Endothelial cell of umbilical vein (primary cell): ENCODE measurements around the gene NRP2. TPM values are rescaled to one million over a fixed set of nuclear protein-coding genes. Genes with fewer than 3 reads are reported as not detected.

Experiments used
- BruUV-seq: library from RNA; stranded (reverse); fragments of 400-500 nt; replicated peaks from 2 replicates; lab custom pipeline; 2021; lab: Mats Ljungman, UMichigan
- CTCF ChIA-PET: fragments of 300-600, 350-600 bp; sonication (Branson Sonifier 250); formaldehyde crosslinking; loops from one replicate; lab custom pipeline; 2021; ENCODE audit warnings: antibody characterized with exemption, inconsistent platforms; lab: Charles Lee
- POLR2A ChIA-PET: fragments of 300-600, 350-600 bp; sonication (Branson Sonifier 250); formaldehyde crosslinking; loops from one replicate; lab custom pipeline; 2021; ENCODE audit warnings: antibody characterized with exemption, inconsistent platforms; lab: Charles Lee
- DNase-seq: peaks from one replicate; pipeline ENCODE4 v3.0.0-alpha.2; 2011; ENCODE audit warnings: low read depth, low spot score
- FAIRE-seq: peaks from 2 replicates; lab custom pipeline; 2011; peaks lifted over from hg19 to GRCh38; lab: Jason Lieb, UNC
- H2AFZ ChIP-seq: 2 replicates; pipeline ENCODE4 v1.6.0; 2012; ENCODE audit warnings: low read depth, low read length, control low read depth, inconsistent platforms
- H3K27ac ChIP-seq: 2 replicates; pipeline ENCODE4 v1.5.1; 2011; ENCODE audit warnings: low read depth, mild to moderate bottlenecking, control low read depth, low read length, moderate library complexity; ENCODE audit not compliant: insufficient read depth
- H3K27me3 ChIP-seq, 2 experiments: 2 replicates each; pipeline versions ENCODE4 v1.6.0 to v1.6.1; 2011; ENCODE audit warnings: low read length in 2 of 2, mixed read lengths in 1 of 2; ENCODE audit not compliant: control insufficient read depth in 2 of 2, insufficient read depth in 2 of 2
- H3K36me3 ChIP-seq, 2 experiments: 2 replicates in 1 of 2; 3 replicates in 1 of 2; pipeline ENCODE4 v1.5.1; 2011; ENCODE audit warnings: low read length in 2 of 2, mild to moderate bottlenecking in 1 of 2, moderate library complexity in 1 of 2; ENCODE audit not compliant: control insufficient read depth in 2 of 2, insufficient read depth in 2 of 2; ENCODE audit errors: extremely low read depth in 1 of 2
- H3K4me1 ChIP-seq: 3 replicates; pipeline ENCODE4 v1.5.1; 2011; ENCODE audit warnings: mild to moderate bottlenecking, low read length; ENCODE audit not compliant: control insufficient read depth, insufficient read depth; ENCODE audit errors: extremely low read depth
- H3K4me2 ChIP-seq: 2 replicates; pipeline ENCODE4 v1.6.1; 2011; ENCODE audit warnings: low read length, control low read depth, mixed read lengths; ENCODE audit not compliant: insufficient read depth
- H3K4me3 ChIP-seq, 3 experiments: fragments of 200-600 bp in 1 of 3; sonication (generic), shearing (Covaris generic) in 1 of 3; replicated peaks in 1 of 3; 2 replicates each; pipeline ENCODE4 v1.5.1; 2011 to 2016; ENCODE audit warnings: control low read depth in 3 of 3, low read length in 3 of 3, mild to moderate bottlenecking in 2 of 3, inconsistent platforms in 1 of 3, low read depth in 1 of 3, moderate library complexity in 1 of 3; ENCODE audit not compliant: insufficient read depth in 1 of 3
- H3K79me2 ChIP-seq: 2 replicates; pipeline ENCODE4 v1.6.0; 2012; ENCODE audit warnings: low read length, inconsistent platforms; ENCODE audit not compliant: control insufficient read depth, insufficient read depth
- H3K9ac ChIP-seq: replicated peaks from 2 replicates; pipeline ENCODE3; 2011; ENCODE audit warnings: low read length, control low read depth; ENCODE audit not compliant: insufficient read depth; ENCODE audit errors: extremely low read depth
- H3K9me1 ChIP-seq: replicated peaks from 3 replicates; pipeline ENCODE4 v1.6.0; 2011; ENCODE audit warnings: mild to moderate bottlenecking, low read length; ENCODE audit not compliant: control insufficient read depth, insufficient read depth; ENCODE audit errors: extremely low read depth
- H3K9me3 ChIP-seq: replicated peaks from 2 replicates; pipeline ENCODE4 v1.5.1; 2012; ENCODE audit warnings: low read length, inconsistent platforms; ENCODE audit not compliant: control insufficient read depth, insufficient read depth
- H4K20me1 ChIP-seq: replicated peaks from 2 replicates; pipeline ENCODE3; 2011; ENCODE audit warnings: mild to moderate bottlenecking, low read length; ENCODE audit not compliant: control insufficient read depth, insufficient read depth; ENCODE audit errors: extremely low read depth
- EZH2 ChIP-seq: IDR thresholded peaks from 2 replicates; pipeline ENCODE4 v1.6.1; 2012; ENCODE audit warnings: borderline replicate concordance, low read depth, mild to moderate bottlenecking, moderate library complexity, low read length, inconsistent platforms; ENCODE audit not compliant: severe bottlenecking
- FOS ChIP-seq: IDR thresholded peaks from 2 replicates; pipeline ENCODE4 v1.6.1; 2011; ENCODE audit warnings: mild to moderate bottlenecking, low read length, moderate library complexity, borderline replicate concordance; ENCODE audit not compliant: insufficient read depth
- GATA2 ChIP-seq: IDR thresholded peaks from 2 replicates; pipeline ENCODE4 v1.7.0; 2011; ENCODE audit warnings: low read depth, mild to moderate bottlenecking, moderate library complexity, mixed read lengths, low read length; ENCODE audit not compliant: insufficient read length, insufficient read depth
- JUN ChIP-seq: IDR thresholded peaks from 2 replicates; pipeline ENCODE4 v1.6.1; 2011; ENCODE audit warnings: borderline replicate concordance, low read depth; ENCODE audit not compliant: insufficient read length, insufficient read depth
- MYC ChIP-seq: IDR thresholded peaks from one replicate; pipeline ENCODE4 v1.6.1; 2011; ENCODE audit warnings: mild to moderate bottlenecking, low read depth, low read length
- POLR2A ChIP-seq: IDR thresholded peaks from 2 replicates; pipeline ENCODE4 v1.6.1; 2012; ENCODE audit warnings: low read depth, mild to moderate bottlenecking, control low read depth, low read length
- POLR2AphosphoS5 ChIP-seq: IDR thresholded peaks from 2 replicates; pipeline ENCODE4 v1.6.1; 2012; ENCODE audit warnings: low read depth, mild to moderate bottlenecking, control low read depth, low read length, moderate library complexity; ENCODE audit not compliant: insufficient read depth
- dilution Hi-C: fragments of 300-500 bp; cut with MboI; formaldehyde crosslinking; loops from one replicate; pipeline ENCODE4 v1.15.0; 2019; ENCODE audit warnings: low sequenced_read_pairs; ENCODE audit not compliant: extremely low pct_ligation_motif_present
- intact Hi-C: fragments of 100-400 bp; cut with micrococcal nuclease; formaldehyde crosslinking; loops from one replicate; pipeline ENCODE4 v1.10.0; 2022
- polyA plus RNA-seq, 4 experiments: library from polyadenylated mRNA; depleted of rRNA in 3 of 4; stranded (reverse) in 3 of 4; unstranded in 1 of 4; fragments of >200 nt; gene quantifications; 2 replicates each; pipeline versions ENCODE4 v1.2.1 to v1.2.3, GENCODE V29; 2011 to 2012; ENCODE audit warnings: missing spikeins in 1 of 4
- total RNA-seq: library from RNA; stranded (reverse); gene quantifications from 2 replicates; pipeline ENCODE4 v1.2.3, GENCODE V29; 2021
- TF ChIP-seq, protein P1 (sequence below), 2 donors: IDR thresholded peaks; 1 replicate in 1 of 2; 2 replicates in 1 of 2; pipeline ENCODE4 v1.5.1; 2011; ENCODE audit warnings: low read length in 2 of 2, mild to moderate bottlenecking in 2 of 2, moderate library complexity in 2 of 2, control low read depth in 1 of 2, inconsistent platforms in 1 of 2, low read depth in 1 of 2; ENCODE audit not compliant: insufficient read depth in 1 of 2; ENCODE audit errors: extremely low read depth in 1 of 2
- TF ChIP-seq, protein P2 (sequence below): IDR thresholded peaks from 2 replicates; pipeline ENCODE4 v1.6.1; 2011; ENCODE audit not compliant: insufficient read depth, insufficient read length

Gene NRP2
- total and polyA plus RNA-seq, 2 donors (not counting 3 experiments of a cell fraction or from before 2014, with no cell fraction given), result 160 to 240 TPM

DNA sequence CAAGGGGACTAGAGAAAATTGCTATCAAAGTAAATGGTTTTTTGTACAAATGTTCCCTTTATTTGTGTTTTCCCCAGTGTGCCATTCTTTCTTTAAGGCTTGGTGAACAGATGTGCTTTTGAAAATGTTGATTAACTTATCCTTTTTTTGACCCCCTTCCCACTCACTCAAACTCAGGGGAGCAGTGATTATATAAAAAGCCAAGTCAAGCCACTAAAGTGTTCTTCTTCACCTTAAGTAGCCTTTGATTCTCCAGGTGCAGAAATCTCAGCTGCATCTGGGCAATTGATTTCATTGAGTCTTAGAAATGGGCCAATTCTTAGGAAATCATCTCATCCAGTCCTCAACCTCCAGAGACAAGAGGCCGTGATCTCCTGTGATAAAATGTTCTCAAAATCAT lies 107.6 kb downstream of the NRP2 start:
- Histone ChIP-seq H3K9me3 (no peaks in the 10 kb centered on the region), H3K9me1 (no peaks in the 10 kb centered on the region), H4K20me1 (no peaks in the 10 kb centered on the region), H3K4me3 (no peak overlapping the region), H3K36me3 (peaks cover 0 to 13% of the 10 kb centered on the region in 2 experiments), H2AFZ (no peak overlapping the region), H3K9ac (no peak overlapping the region), H3K79me2 (no peaks in the 10 kb centered on the region), H3K4me2 (no peak overlapping the region), H3K27me3 (no peaks in the 10 kb centered on the region), H3K4me1 (no peaks in the 10 kb centered on the region), H3K27ac (no peak overlapping the region)
- ChIA-PET CTCF (no interaction called here), POLR2A (no interaction called here)
- no peak for FAIRE-seq
- TF ChIP-seq GATA2, result no peak
- TF ChIP-seq, protein P1, sequence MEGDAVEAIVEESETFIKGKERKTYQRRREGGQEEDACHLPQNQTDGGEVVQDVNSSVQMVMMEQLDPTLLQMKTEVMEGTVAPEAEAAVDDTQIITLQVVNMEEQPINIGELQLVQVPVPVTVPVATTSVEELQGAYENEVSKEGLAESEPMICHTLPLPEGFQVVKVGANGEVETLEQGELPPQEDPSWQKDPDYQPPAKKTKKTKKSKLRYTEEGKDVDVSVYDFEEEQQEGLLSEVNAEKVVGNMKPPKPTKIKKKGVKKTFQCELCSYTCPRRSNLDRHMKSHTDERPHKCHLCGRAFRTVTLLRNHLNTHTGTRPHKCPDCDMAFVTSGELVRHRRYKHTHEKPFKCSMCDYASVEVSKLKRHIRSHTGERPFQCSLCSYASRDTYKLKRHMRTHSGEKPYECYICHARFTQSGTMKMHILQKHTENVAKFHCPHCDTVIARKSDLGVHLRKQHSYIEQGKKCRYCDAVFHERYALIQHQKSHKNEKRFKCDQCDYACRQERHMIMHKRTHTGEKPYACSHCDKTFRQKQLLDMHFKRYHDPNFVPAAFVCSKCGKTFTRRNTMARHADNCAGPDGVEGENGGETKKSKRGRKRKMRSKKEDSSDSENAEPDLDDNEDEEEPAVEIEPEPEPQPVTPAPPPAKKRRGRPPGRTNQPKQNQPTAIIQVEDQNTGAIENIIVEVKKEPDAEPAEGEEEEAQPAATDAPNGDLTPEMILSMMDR (IDR thresholded peaks at IDR 0.05; ENCODE audit: extremely low read depth in 1 of 2, insufficient read depth in 1 of 2, low read depth in 1 of 2, low read length in 2 of 2), result no peak
- no peak for TF ChIP-seq JUN
- no peak for TF ChIP-seq POLR2A
- TF ChIP-seq MYC, result no peak
- TF ChIP-seq, protein P2, sequence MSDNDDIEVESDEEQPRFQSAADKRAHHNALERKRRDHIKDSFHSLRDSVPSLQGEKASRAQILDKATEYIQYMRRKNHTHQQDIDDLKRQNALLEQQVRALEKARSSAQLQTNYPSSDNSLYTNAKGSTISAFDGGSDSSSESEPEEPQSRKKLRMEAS, result no peak
- TF ChIP-seq POLR2AphosphoS5, result no peak
- TF ChIP-seq EZH2, result no peak
- TF ChIP-seq FOS, result no peak
- no TSS peak for BruUV-seq
- no peak for DNase-seq
- intact Hi-C loops, result no loop called here
- dilution Hi-C loops, result no loop called here
